ENCODE results near the gene NUTF2.
A peak's percentile ranks its signal among the peaks of the same experiment; 100 is the strongest.

The NUTF2 gene

DNA sequence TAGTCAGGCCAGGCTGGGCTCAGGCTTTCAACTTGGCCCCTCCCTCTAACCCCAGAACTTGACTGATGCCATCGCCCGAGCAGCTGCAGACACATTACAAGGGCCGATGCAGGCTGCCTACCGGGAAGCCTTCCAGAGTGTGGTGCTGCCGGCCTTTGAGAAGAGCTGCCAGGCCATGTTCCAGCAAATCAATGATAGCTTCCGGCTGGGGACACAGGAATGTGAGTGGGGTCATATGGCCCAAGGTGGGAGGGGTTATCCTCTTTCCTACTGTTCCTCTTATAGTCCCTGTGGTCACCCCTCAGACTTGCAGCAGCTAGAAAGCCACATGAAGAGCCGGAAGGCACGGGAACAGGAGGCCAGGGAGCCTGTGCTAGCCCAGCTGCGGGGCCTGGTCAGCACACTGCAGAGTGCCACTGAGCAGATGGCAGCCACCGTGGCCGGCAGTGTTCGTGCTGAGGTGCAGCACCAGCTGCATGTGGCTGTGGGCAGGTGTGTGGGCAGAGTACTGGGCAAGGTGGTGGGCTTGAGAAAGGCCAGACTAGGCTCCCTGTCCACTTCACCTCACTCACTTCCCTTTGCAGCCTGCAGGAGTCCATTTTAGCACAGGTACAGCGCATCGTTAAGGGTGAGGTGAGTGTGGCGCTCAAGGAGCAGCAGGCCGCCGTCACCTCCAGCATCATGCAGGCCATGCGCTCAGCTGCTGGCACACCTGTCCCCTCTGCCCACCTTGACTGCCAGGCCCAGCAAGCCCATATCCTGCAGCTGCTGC lies 35.8 kb downstream of the NUTF2 start:
- Mint-ChIP-seq H3K27me3 (no peaks in the 10 kb centered on the region), H3K36me3 (no peaks in the 10 kb centered on the region), H3K4me3 (no peak overlapping the region), H3K9me3 (ENCODE audit: low read depth) (no peaks in the 10 kb centered on the region), H3K4me1 (ENCODE audit: low read depth) (no peaks in the 10 kb centered on the region), H3K27ac (no peak overlapping the region)

DNA sequence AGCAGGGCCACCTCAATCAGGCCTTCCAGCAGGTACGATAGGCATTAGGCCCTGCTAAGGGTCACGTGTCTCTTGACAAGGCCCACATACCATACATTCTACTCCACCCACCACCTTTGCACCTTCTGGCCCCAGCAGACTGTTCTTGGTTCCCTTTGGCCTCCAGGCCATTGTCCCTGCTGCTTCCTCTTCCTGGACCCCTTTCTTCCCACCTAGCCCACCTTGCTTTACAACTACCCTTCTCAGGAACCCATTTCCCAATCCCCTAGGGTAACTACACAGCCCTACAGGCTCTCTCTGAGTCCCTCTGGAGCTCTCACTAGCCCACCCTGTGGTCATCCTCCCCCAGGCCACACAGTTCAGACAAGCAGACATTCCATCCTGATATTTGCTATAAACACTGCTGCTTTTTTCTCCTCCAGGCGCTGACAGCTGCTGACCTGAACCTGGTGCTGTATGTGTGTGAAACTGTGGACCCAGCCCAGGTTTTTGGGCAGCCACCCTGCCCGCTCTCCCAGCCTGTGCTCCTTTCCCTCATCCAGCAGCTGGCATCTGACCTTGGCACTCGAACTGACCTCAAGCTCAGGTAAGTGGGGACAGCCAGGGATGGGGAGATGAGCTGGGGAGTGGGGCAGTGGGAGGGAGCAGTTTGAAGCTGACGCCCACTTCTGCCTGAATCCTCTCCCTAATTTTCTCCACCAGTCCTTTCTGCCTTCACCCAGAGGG lies 36.6 kb downstream of the NUTF2 start:
- no peaks in the 10 kb centered on the region for H3K27me3 Mint-ChIP-seq
- H3K27ac Mint-ChIP-seq, result no peak overlapping the region
- no peaks in the 10 kb centered on the region for H3K36me3 Mint-ChIP-seq
- H3K9me3 Mint-ChIP-seq (ENCODE audit: low read depth), result no peaks in the 10 kb centered on the region
- no peaks in the 10 kb centered on the region for H3K4me1 Mint-ChIP-seq (ENCODE audit: low read depth)
- H3K4me3 Mint-ChIP-seq, result no peak overlapping the region

DNA sequence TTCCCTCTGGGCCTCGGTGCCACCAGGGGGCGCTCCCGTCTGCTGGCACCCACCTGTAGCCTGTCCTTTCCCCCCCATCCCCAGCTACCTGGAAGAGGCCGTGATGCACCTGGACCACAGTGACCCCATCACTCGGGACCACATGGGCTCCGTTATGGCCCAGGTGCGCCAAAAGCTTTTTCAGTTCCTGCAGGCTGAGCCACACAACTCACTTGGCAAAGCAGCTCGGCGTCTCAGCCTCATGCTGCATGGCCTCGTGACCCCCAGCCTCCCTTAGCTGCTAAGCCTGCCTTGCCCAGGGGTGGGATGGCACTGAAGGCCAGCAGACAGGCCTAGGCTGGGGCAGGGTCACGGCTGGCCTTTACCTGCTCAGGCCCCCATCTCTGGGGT lies 37.1 kb downstream of the NUTF2 start:
- Mint-ChIP-seq H3K9me3 (ENCODE audit: low read depth) (no peaks in the 10 kb centered on the region), H3K36me3 (no peaks in the 10 kb centered on the region)

DNA sequence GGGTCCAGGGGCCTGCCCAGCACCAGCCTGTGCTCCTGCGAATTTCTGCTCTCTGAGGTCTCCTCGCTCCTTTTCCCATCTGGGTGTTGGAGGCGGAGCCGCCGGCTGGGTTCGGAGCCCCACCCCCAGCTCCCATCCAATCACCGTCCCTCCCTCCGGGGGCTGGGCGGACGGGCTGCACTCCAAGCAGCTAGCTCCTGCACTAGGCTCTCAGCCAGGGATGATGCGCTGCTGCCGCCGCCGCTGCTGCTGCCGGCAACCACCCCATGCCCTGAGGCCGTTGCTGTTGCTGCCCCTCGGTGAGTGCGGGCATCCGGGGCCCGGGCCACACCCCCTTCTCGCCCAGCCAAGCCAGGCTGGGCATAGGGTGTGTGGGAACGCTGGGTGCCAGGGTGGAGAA lies 38.0 kb downstream of the NUTF2 start, which contains the start of gene NRN1L:
NRN1L (plus strand) TSS at position 202 of the 400 bp plus-strand sequence; CDS start at position 221, 19 bp downstream.
- H3K27ac Mint-ChIP-seq, result no peak within 1 kb of the TSS
- no peaks in the 10 kb centered on the region for H3K9me3 Mint-ChIP-seq (ENCODE audit: low read depth)
- H3K4me3 Mint-ChIP-seq, result no peak within 1 kb of the TSS
- no peaks in the 10 kb centered on the region for H3K36me3 Mint-ChIP-seq
- no peaks in the 10 kb centered on the region for H3K4me1 Mint-ChIP-seq (ENCODE audit: low read depth)
- H3K27me3 Mint-ChIP-seq, result no peaks in the 10 kb centered on the region

More for the DNA sequence above, 37.1 kb downstream of the NUTF2 start:
- Mint-ChIP-seq H3K27ac (no peak overlapping the region), H3K4me1 (ENCODE audit: low read depth) (no peaks in the 10 kb centered on the region), H3K4me3 (no peak overlapping the region), H3K27me3 (no peaks in the 10 kb centered on the region)

DNA sequence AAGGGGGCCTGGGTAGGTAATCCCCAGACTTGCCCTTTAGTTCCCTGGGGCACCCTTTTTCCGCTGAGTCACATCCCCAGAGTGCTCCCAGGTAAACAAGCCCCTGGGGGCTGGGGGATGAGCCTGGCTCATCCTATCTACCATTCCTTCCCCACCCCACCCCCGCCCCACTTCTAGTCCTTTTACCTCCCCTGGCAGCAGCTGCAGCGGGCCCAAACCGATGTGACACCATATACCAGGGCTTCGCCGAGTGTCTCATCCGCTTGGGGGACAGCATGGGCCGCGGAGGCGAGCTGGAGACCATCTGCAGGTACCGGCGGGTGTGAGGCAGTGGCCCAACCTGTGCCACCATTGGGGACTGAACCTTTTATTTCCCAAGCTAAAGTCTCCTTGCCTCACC lies 38.8 kb downstream of the NUTF2 start:
- no peaks in the 10 kb centered on the region for H3K36me3 Mint-ChIP-seq
- H3K27me3 Mint-ChIP-seq, result no peaks in the 10 kb centered on the region
- no peaks in the 10 kb centered on the region for H3K9me3 Mint-ChIP-seq (ENCODE audit: low read depth)
- no peaks in the 10 kb centered on the region for H3K4me1 Mint-ChIP-seq (ENCODE audit: low read depth)
- no peak overlapping the region for H3K4me3 Mint-ChIP-seq
- no peak overlapping the region for H3K27ac Mint-ChIP-seq

DNA sequence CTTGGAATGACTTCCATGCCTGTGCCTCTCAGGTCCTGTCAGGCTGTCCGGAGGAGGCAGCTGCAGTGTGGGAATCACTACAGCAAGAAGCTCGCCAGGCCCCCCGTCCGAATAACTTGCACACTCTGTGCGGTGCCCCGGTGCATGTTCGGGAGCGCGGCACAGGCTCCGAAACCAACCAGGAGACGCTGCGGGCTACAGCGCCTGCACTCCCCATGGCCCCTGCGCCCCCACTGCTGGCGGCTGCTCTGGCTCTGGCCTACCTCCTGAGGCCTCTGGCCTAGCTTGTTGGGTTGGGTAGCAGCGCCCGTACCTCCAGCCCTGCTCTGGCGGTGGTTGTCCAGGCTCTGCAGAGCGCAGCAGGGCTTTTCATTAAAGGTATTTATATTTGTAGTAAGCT lies 39.2 kb downstream of the NUTF2 start:
- no peaks in the 10 kb centered on the region for H3K9me3 Mint-ChIP-seq (ENCODE audit: low read depth)
- H3K27me3 Mint-ChIP-seq, result no peaks in the 10 kb centered on the region
- H3K4me1 Mint-ChIP-seq (ENCODE audit: low read depth), result no peaks in the 10 kb centered on the region
- H3K4me3 Mint-ChIP-seq, result no peak overlapping the region
- no peak overlapping the region for H3K27ac Mint-ChIP-seq
- H3K36me3 Mint-ChIP-seq, result no peaks in the 10 kb centered on the region

DNA sequence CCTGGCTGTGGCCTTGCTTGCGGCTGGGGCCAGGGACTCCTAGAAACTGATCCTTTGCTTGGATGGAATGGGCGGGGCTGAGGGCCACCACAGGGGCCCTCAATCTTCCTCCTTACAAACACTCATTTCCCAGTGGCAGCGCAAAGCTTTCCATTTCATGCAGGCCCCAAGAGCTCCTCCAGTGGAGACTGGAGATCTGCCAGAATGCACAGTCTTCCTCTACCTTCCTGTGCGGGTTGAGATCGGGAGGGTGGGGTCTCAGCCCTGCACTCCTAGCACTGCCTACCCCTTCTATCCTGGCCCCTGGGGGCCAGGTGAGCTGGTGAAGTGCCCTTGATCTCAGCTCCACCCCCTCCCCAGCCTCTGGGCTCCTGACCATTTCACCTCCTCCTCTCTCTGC lies 39.7 kb downstream of the NUTF2 start:
- Mint-ChIP-seq H3K9me3 (ENCODE audit: low read depth) (no peaks in the 10 kb centered on the region), H3K36me3 (no peaks in the 10 kb centered on the region), H3K27me3 (no peaks in the 10 kb centered on the region), H3K4me3 (no peak overlapping the region), H3K27ac (no peak overlapping the region), H3K4me1 (ENCODE audit: low read depth) (no peaks in the 10 kb centered on the region)

DNA sequence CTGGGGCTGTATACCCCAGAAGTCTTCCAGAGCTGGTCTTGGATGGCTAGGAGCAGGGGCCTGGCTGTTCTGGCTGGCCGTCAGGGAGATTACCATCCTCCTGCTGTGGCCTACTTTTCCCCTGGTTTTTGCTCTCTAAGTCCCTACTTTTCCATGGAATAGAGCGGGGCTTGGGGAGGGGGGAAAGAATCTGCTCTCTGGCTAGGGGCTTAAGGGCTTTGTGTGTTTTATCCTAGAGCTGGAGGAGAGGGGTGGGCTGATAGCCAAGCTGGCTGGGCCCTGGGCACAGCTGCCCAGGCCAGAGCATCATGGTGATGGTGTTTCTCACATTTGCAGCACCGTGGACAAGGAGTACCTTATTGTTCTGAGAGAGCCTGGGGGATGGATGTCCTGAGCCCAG lies 41.6 kb downstream of the NUTF2 start:
- Mint-ChIP-seq H3K9me3 (ENCODE audit: low read depth) (no peaks in the 10 kb centered on the region), H3K27ac (no peak overlapping the region), H3K36me3 (no peaks in the 10 kb centered on the region), H3K4me3 (no peak overlapping the region), H3K27me3 (no peaks in the 10 kb centered on the region), H3K4me1 (ENCODE audit: low read depth) (peaks cover 7% of the 10 kb centered on the region)

DNA sequence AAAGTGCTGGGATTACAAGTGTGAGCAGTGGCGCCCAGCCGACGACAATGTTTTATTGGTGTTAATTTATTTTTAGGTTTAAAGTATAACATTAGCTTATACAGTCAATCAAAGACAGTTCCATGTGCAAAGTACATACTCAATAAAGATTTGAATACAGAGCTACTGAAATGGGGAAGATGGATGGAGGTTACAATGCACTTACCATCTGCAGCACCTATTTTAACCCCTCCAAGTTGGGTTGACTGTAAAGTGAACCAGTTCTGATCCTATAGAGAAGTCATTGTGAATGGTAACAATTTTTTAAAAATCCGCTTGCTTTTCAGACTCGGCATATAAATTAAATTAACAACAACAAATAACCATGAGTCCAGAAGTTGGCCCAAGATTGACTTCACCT lies 45.6 kb downstream of the NUTF2 start:
- peaks cover 36% of the 10 kb centered on the region for H3K4me1 Mint-ChIP-seq (ENCODE audit: low read depth)
- H3K27ac Mint-ChIP-seq, result peak overlapping the region; percentile 69
- no peaks in the 10 kb centered on the region for H3K27me3 Mint-ChIP-seq
- H3K36me3 Mint-ChIP-seq, result peaks cover 3% of the 10 kb centered on the region
- peak overlapping the region; percentile 87 for H3K4me3 Mint-ChIP-seq
- no peaks in the 10 kb centered on the region for H3K9me3 Mint-ChIP-seq (ENCODE audit: low read depth)

DNA sequence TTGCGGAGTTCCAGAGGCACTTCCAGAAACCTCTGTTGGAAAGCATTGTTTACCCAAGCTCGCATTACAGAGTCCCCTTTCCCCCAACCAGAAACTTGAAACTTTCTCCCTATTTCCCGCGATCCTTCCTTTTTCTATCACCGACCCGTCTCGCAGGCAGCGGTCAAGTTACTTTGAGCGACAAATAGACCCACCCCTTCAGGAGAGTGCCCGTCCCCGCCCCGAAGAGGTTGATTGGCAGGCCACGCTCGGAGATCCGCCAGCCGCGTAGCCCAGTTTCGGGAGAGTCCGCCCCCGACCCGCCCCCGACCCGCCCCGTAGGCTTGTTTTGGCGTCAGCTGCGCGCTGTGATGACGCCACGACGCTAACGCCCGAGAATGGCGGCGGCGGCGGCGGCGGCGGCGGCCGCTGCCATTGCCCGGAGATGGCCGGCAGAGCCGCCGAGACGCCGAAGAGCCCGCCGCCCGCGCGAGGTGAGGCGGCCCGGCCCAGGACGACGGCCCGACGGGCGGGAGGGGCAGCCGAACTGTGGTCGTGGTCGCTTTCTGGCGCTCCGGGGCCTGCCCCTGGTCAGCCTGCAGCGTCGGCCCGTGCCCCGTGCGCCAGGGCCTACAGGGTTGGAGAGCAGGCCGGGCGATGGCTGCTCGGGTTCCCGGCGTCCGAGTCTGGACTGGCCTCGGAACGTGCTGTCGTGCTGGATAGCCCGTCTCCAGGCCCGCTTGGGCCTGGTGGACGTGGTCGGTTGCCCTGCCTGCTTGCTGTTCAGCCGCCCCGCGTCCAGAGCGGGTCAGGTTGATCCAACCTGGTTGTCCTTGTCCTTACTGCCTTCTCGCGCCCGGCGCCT lies 46.4 kb downstream of the NUTF2 start, which contains the start of gene PSKH1:
PSKH1 (plus strand) TSS at position 356 of the 844 bp plus-strand sequence. CDS start 15,496 bp downstream, outside the sequence.
- Mint-ChIP-seq H3K4me3 (peak within 1 kb of the TSS; percentile 97), H3K27me3 (no peaks in the 10 kb centered on the region), H3K36me3 (peaks cover 3% of the 10 kb centered on the region), H3K9me3 (ENCODE audit: low read depth) (no peaks in the 10 kb centered on the region), H3K27ac (peak within 1 kb of the TSS; percentile 93), H3K4me1 (ENCODE audit: low read depth) (peaks cover 39% of the 10 kb centered on the region)

DNA sequence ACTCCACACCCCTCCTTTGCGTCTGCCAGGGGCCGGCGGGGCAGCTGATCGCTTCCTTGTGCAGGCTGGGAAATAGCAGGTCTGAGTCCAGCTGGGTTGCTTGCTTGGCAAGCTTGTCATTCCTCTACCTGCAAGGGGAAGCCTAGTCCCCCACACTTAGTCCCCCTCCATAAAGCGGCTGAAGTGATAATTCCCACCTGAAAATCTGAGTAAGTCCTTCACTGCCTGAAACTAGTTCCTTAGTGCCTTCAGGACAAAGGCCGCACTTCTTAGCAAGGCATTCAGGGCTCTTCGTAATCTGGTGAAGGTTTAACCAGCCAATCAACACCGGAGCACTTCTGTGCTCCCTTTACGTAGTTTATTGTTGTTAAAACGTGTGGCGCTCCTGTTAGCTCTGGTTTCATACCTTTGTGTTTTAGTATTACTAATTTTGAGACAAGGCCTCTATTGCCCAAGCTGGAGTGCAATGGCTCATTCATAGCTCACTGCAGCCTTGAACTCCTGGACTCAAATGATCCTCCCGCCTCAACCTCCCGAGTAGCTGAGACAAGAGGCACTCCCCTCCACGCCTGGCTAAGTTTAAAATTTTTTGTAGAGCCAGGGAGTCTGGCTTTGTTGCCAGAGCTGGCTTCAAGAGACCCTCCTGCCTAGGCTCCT lies 47.1 kb downstream of the NUTF2 start:
- Mint-ChIP-seq H3K9me3 (ENCODE audit: low read depth) (no peaks in the 10 kb centered on the region), H3K27ac (peak overlapping the region; percentile 93), H3K36me3 (peaks cover 3% of the 10 kb centered on the region), H3K4me3 (peak overlapping the region; percentile 97), H3K4me1 (ENCODE audit: low read depth) (peaks cover 41% of the 10 kb centered on the region), H3K27me3 (no peaks in the 10 kb centered on the region)

DNA sequence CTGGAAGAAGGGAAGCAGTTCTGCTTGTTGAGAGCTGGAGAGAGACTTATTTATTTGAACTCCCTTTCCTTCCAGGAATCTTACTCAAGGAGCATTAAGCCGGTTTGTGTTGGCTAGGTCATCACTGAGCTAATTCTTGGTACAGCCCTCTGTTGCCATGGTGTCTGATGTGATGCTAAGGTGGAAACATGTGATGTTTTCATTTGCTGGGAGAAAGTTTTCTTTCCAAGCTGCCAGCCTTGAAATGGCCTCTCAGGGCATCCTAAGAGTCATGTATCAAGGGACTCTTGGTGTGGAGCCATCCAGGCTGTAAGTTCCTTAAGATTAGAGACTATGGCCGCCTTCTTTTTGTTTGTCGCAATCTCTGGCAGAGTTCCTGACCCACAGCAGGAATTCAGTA lies 50.5 kb downstream of the NUTF2 start:
- Mint-ChIP-seq H3K36me3 (peaks cover 3% of the 10 kb centered on the region), H3K27ac (no peak overlapping the region), H3K4me3 (no peak overlapping the region), H3K4me1 (ENCODE audit: low read depth) (peaks cover 50% of the 10 kb centered on the region), H3K9me3 (ENCODE audit: low read depth) (no peaks in the 10 kb centered on the region), H3K27me3 (no peaks in the 10 kb centered on the region)

DNA sequence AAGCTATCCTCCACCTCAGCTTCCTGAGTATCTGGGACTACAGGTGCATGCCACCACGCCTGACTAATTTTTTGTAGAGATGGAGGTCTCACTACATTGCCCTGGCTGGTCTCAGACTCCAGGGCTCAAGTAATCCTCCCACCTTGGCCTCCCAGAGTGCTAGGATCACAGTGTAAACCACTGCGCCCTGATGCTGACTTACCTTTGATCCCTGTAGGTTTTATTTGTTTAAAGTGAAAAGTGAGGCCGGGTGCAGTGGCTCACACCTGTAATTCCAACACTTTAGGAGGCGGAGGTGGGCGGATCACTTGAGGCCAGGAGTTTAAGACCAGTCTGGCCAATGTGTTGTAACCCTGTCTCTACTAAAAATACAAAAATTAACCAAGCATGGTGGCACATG lies 55.0 kb downstream of the NUTF2 start:
- no peaks in the 10 kb centered on the region for H3K9me3 Mint-ChIP-seq (ENCODE audit: low read depth)
- H3K4me1 Mint-ChIP-seq (ENCODE audit: low read depth), result peaks cover 20% of the 10 kb centered on the region
- H3K36me3 Mint-ChIP-seq, result peaks cover 3% of the 10 kb centered on the region
- H3K4me3 Mint-ChIP-seq, result no peak overlapping the region
- no peaks in the 10 kb centered on the region for H3K27me3 Mint-ChIP-seq
- no peak overlapping the region for H3K27ac Mint-ChIP-seq

DNA sequence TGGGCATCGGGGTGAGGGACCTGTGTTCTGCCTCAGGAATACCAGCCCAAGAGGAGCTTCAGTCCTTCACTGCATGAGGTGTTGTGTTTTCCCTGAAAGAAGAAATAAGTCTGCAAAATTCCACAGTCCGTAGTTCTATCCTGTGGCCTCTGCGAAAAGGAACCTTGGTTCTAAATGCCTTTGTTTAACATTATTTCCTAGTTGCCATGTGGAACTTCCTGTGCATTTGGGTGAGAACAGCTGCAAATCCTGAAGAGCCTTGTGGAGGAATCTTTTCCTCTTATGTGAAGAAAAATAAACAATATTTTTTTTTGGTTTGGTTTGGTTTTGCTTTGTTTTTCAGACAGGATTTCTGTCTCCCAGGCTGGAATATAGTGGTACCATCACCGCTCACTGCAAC lies 56.1 kb downstream of the NUTF2 start:
- H3K9me3 Mint-ChIP-seq (ENCODE audit: low read depth), result no peaks in the 10 kb centered on the region
- H3K4me1 Mint-ChIP-seq (ENCODE audit: low read depth), result peaks cover 11% of the 10 kb centered on the region
- H3K27me3 Mint-ChIP-seq, result no peaks in the 10 kb centered on the region
- no peak overlapping the region for H3K27ac Mint-ChIP-seq
- H3K4me3 Mint-ChIP-seq, result no peak overlapping the region
- no peaks in the 10 kb centered on the region for H3K36me3 Mint-ChIP-seq

Data from activated naive CD8-positive, alpha-beta T cell (primary cell).